Tibial artery (tissue), 4 donors: ENCODE data around the gene PPP6R3.

Experiments
- DNase-seq, 2 donors: peaks; one replicate each; pipeline ENCODE4 v3.0.0-alpha.2; 2019
- H3K27ac ChIP-seq, 2 donors: fragments of 200-600 bp; sonication (generic) in 1 of 2; 1 replicate in 1 of 2; 2 replicates in 1 of 2; pipeline ENCODE4 v1.5.1; 2018 to 2019; ENCODE audit warnings: mild to moderate bottlenecking in 1 of 2
- H3K27me3 ChIP-seq, 2 donors: fragments of 200-600 bp; sonication (generic) in 1 of 2; one replicate each; pipeline versions ENCODE4 v1.5.1 to v1.6.0; 2016 to 2019
- H3K36me3 ChIP-seq, 3 donors: fragments of 200-600 bp; sonication (generic) in 2 of 3; one replicate each; pipeline ENCODE4 v1.5.1; 2016 to 2019; ENCODE audit warnings: mild to moderate bottlenecking in 2 of 3
- H3K4me1 ChIP-seq, 4 donors: fragments of 200-600 bp; sonication (generic) in 2 of 4; 1 replicate in 3 of 4; 2 replicates in 1 of 4; pipeline ENCODE4 v1.5.1; 2016 to 2019
- H3K4me3 ChIP-seq, 2 donors: fragments of 200-600 bp; sonication (generic) in 1 of 2; 1 replicate in 1 of 2; 2 replicates in 1 of 2; pipeline ENCODE4 v1.5.1; 2018 to 2019; ENCODE audit warnings: mild to moderate bottlenecking in 2 of 2
- H3K9me3 ChIP-seq, 3 donors: fragments of 200-600 bp; sonication (generic) in 1 of 3; one replicate each; pipeline ENCODE4 v1.5.1; 2016 to 2019
- CTCF ChIP-seq, 2 experiments: fragments of 200-600 bp in 1 of 2; fragments of 450-650 bp in 1 of 2; IDR thresholded peaks; one replicate each; pipeline ENCODE4 v1.5.1; 2017 to 2019; ENCODE audit warnings: antibody characterized with exemption in 2 of 2, mild to moderate bottlenecking in 1 of 2, moderate library complexity in 1 of 2
- intact Hi-C: fragments of 100-400 bp; cut with DNase I; formaldehyde crosslinking; loops from one replicate; pipeline ENCODE4 v1.15.0; 2023; ENCODE audit warnings: low total_unique reads

PPP6R3 gene

GRCh38 chr11:68501813-68502212, 41.3 kb downstream of the PPP6R3 start:
- intact Hi-C loops = no loop called here
- TF ChIP-seq CTCF (IDR thresholded peaks at IDR 0.05) = no peak
- Histone ChIP-seq H3K27me3 (no peaks in the 10 kb centered on the region), H3K36me3 (no peaks in the 10 kb centered on the region), H3K4me3 (no peak overlapping the region), H3K9me3 (no peaks in the 10 kb centered on the region), H3K4me1 (peaks cover 0 to 93% (median 62%) of the 10 kb centered on the region in 4 donors), H3K27ac (no peak overlapping the region)
- no peak for DNase-seq

GRCh38 chr11:68503251-68503687, 42.7 kb downstream of the PPP6R3 start:
- Histone ChIP-seq H3K27ac (no peak overlapping the region), H3K4me1 (peaks cover 0 to 98% (median 61%) of the 10 kb centered on the region in 4 donors), H3K9me3 (no peaks in the 10 kb centered on the region), H3K27me3 (no peaks in the 10 kb centered on the region), H3K4me3 (no peak overlapping the region), H3K36me3 (no peaks in the 10 kb centered on the region)
- no peak for TF ChIP-seq CTCF (IDR thresholded peaks at IDR 0.05)
- intact Hi-C loops = no loop called here
- DNase-seq = no peak

DNA sequence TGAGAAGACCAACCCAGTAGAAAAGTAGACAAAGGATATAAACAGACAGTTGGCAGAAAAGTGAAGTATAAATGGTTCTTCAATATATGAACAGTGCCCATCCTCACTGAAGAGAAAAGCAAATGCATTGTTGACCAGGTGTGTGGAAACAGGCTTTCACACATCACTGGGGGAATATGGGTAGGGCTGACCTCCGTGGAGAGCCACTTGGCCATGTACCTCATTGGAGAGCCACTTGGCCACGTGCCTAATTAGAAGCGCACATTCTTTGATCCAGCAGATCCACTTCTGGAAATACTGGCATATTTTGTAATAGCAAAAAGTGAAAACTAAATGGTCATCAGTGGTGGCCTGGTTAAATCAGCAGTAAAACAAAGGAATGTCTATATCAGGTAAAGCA, 43.2 kb downstream of the PPP6R3 start:
- Histone ChIP-seq H3K27me3 (no peaks in the 10 kb centered on the region), H3K4me1 (peaks cover 0 to 98% (median 56%) of the 10 kb centered on the region in 4 donors), H3K9me3 (no peaks in the 10 kb centered on the region), H3K4me3 (no peak overlapping the region), H3K36me3 (no peaks in the 10 kb centered on the region), H3K27ac (no peak overlapping the region)
- intact Hi-C loops = no loop called here
- no peak for TF ChIP-seq CTCF (IDR thresholded peaks at IDR 0.05)
- DNase-seq = no peak

DNA sequence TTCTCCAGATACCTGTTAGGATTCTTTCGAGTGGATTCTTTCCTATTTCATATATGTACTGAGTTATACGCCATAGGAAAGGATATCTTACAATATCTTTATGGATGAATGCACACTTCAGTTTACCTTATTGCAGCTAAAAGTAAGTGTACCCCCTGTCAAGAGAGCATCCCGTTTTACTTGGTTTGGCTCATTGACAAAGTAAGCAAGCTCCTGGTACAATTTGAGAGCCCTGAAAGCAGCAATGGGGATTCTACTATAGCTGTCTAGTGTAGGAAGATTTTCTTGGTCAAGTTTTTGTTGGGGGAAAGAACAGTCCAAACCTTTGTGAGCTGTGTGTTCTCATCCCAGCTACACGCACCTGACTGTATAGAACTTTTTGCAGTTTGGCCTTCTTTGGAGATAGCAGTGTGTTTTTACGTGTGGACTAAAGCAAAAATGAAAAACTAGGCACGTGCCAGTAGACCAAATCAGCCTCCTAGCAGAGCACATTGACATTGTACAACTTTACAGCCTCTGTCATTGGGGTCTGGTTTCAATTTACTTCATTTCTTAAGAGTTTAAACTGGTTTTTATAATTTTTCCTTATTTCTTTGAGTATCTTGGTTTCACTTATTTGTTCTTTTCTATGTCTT, 44.0 kb downstream of the PPP6R3 start:
- intact Hi-C loops = no loop called here
- no peak for TF ChIP-seq CTCF (IDR thresholded peaks at IDR 0.05)

GRCh38 chr11:68505596-68505995, 45.0 kb downstream of the PPP6R3 start:
- no peak for DNase-seq
- H3K4me3 ChIP-seq = no peak overlapping the region
- H3K36me3 ChIP-seq = no peaks in the 10 kb centered on the region
- no peaks in the 10 kb centered on the region for H3K27me3 ChIP-seq
- peaks cover 0 to 84% (median 47%) of the 10 kb centered on the region in 4 donors for H3K4me1 ChIP-seq
- no peak for TF ChIP-seq CTCF (IDR thresholded peaks at IDR 0.05)
- H3K27ac ChIP-seq = no peak overlapping the region
- no peaks in the 10 kb centered on the region for H3K9me3 ChIP-seq
- intact Hi-C loops = no loop called here

More for the DNA sequence above, 44.0 kb downstream of the PPP6R3 start:
- Histone ChIP-seq H3K4me3 (no peak overlapping the region), H3K36me3 (no peaks in the 10 kb centered on the region), H3K27ac (no peak overlapping the region), H3K4me1 (peaks cover 0 to 95% (median 52%) of the 10 kb centered on the region in 4 donors), H3K9me3 (no peaks in the 10 kb centered on the region), H3K27me3 (no peaks in the 10 kb centered on the region)
- no peak for DNase-seq
